B cell (primary cell): ENCODE results near the gene FOXE1. TPM values are rescaled to one million over a fixed set of nuclear protein-coding genes. Genes with fewer than 3 reads are reported as not detected.

Experiments used
- ATAC-seq: fragments of 200-7000 bp; cut with Tn5 transposase; one replicate; pipeline ENCODE4 v1.10.0; 2021; ENCODE audit warnings: low read depth, mild to moderate bottlenecking, moderate number of reproducible peaks, moderate library complexity
- CTCF ChIA-PET: fragments of 350-600 bp; sonication (Branson Sonifier 250); formaldehyde crosslinking; loops from one replicate; lab custom pipeline; 2021; ENCODE audit warnings: antibody characterized with exemption, inconsistent platforms; lab: Charles Lee
- POLR2A ChIA-PET: fragments of 350-600 bp; sonication (Branson Sonifier 250); formaldehyde crosslinking; loops from one replicate; lab custom pipeline; 2021; ENCODE audit warnings: antibody characterized with exemption; lab: Charles Lee
- DNase-seq: peaks from one replicate; pipeline ENCODE4 v3.0.0; 2013
- H2AFZ ChIP-seq: 2 replicates; pipeline ENCODE4 v1.6.1; 2012; ENCODE audit warnings: mild to moderate bottlenecking, low read depth, low read length; ENCODE audit not compliant: insufficient read depth, poor library complexity, severe bottlenecking
- H3K27ac ChIP-seq, 2 donors: 1 replicate in 1 of 2; 2 replicates in 1 of 2; pipeline ENCODE4 v1.5.1; 2012 to 2013; ENCODE audit warnings: low read length in 2 of 2, mild to moderate bottlenecking in 2 of 2, moderate library complexity in 1 of 2
- H3K27me3 ChIP-seq, 4 experiments: fragments of 200-600 bp in 1 of 4; sonication (generic) in 1 of 4; replicated peaks in 1 of 4; 1 replicate in 2 of 4; 2 replicates in 2 of 4; pipeline versions ENCODE4 v1.6.1 to v1.7.0; 2013 to 2016; ENCODE audit warnings: low read length in 3 of 4, mild to moderate bottlenecking in 2 of 4, mixed read lengths in 1 of 4, moderate library complexity in 1 of 4; ENCODE audit not compliant: insufficient read depth in 4 of 4, control insufficient read depth in 3 of 4; ENCODE audit errors: control extremely low read depth in 1 of 4
- H3K36me3 ChIP-seq, 2 experiments: replicated peaks in 1 of 2; 1 replicate in 1 of 2; 2 replicates in 1 of 2; pipeline versions ENCODE4 v1.6.1 to v1.7.1; 2013; ENCODE audit warnings: low read length in 1 of 2; ENCODE audit not compliant: insufficient read depth in 2 of 2, control insufficient read depth in 1 of 2; ENCODE audit errors: control extremely low read depth in 1 of 2, extremely low read depth in 1 of 2
- H3K4me1 ChIP-seq, 2 donors: fragments of 200-600 bp in 1 of 2; sonication (generic) in 1 of 2; 1 replicate in 1 of 2; 2 replicates in 1 of 2; pipeline versions ENCODE4 v1.5.1 to v1.6.1; 2013 to 2017; ENCODE audit warnings: low read length in 2 of 2; ENCODE audit not compliant: control insufficient read depth in 2 of 2, insufficient read depth in 2 of 2
- H3K4me2 ChIP-seq: replicated peaks from 2 replicates; pipeline ENCODE3; 2012; ENCODE audit warnings: mild to moderate bottlenecking, low read depth, low read length; ENCODE audit not compliant: poor library complexity, severe bottlenecking
- H3K4me3 ChIP-seq, 5 experiments: fragments of 200-600 bp in 1 of 5; sonication (generic) in 1 of 5; 1 replicate in 3 of 5; 2 replicates in 2 of 5; pipeline versions ENCODE4 v1.5.1 to v1.7.0; 2011 to 2016; ENCODE audit warnings: low read length in 4 of 5, mild to moderate bottlenecking in 4 of 5, low read depth in 2 of 5, control low read depth in 1 of 5, moderate library complexity in 1 of 5; ENCODE audit not compliant: insufficient read depth in 1 of 5; ENCODE audit errors: control extremely low read depth in 1 of 5, extremely low read depth in 1 of 5
- H3K79me2 ChIP-seq: fragments of 200-600 bp; sonication (generic); one replicate; pipeline ENCODE4 v1.6.0; 2016; ENCODE audit warnings: low read length; ENCODE audit not compliant: control insufficient read depth, insufficient read depth
- H3K9ac ChIP-seq: fragments of 200-600 bp; sonication (generic); 2 replicates; pipeline ENCODE4 v1.6.1; 2017; ENCODE audit warnings: mild to moderate bottlenecking, low read length, moderate library complexity
- H3K9me3 ChIP-seq, 3 donors: one replicate each; pipeline versions ENCODE4 v1.6.1 to v1.7.1; 2013; ENCODE audit warnings: low read length in 2 of 3; ENCODE audit not compliant: control insufficient read depth in 2 of 3, insufficient read depth in 1 of 3; ENCODE audit errors: control extremely low read depth in 1 of 3
- H4K20me1 ChIP-seq: 2 replicates; pipeline ENCODE4 v1.6.0; 2012; ENCODE audit warnings: mild to moderate bottlenecking, low read length; ENCODE audit not compliant: insufficient read depth, control insufficient read depth, poor library complexity, severe bottlenecking
- H3K27ac Mint-ChIP-seq: one replicate; pipeline ENCODE4 v1.8.0; 2021; ENCODE audit warnings: mixed read lengths
- H3K27me3 Mint-ChIP-seq: one replicate; pipeline ENCODE4 v1.8.0; 2021; ENCODE audit warnings: mixed read lengths
- H3K4me1 Mint-ChIP-seq: one replicate; pipeline ENCODE4 v1.8.0; 2021; ENCODE audit warnings: mixed read lengths
- H3K4me3 Mint-ChIP-seq: one replicate; pipeline ENCODE4 v1.8.0; 2021; ENCODE audit warnings: mixed read lengths
- H3K9me3 Mint-ChIP-seq: one replicate; pipeline ENCODE4 v1.8.0; 2022; ENCODE audit warnings: mixed read lengths; ENCODE audit not compliant: insufficient read depth
- EZH2 ChIP-seq: IDR thresholded peaks from 2 replicates; pipeline ENCODE4 v1.6.1; 2012; ENCODE audit warnings: borderline replicate concordance, low read depth, mild to moderate bottlenecking, moderate library complexity, low read length; ENCODE audit not compliant: insufficient read depth, poor library complexity, severe bottlenecking
- WGBS: methylation state at CpG from one replicate; pipeline ENCODE4 v1.1.5; 2013; ENCODE audit warnings: missing lambda C conversion rate; ENCODE audit not compliant: insufficient coverage; 5-methylcytosine and 5-hydroxymethylcytosine counted together
- intact Hi-C: fragments of 100-400 bp; cut with micrococcal nuclease; formaldehyde crosslinking; loops from one replicate; pipeline ENCODE4 v1.10.0; 2022
- polyA plus RNA-seq: library from polyadenylated mRNA; depleted of rRNA; stranded (reverse); fragments of >200 nt; gene quantifications from 2 replicates; pipeline ENCODE4 v1.2.3, GENCODE V29; 2012
- total RNA-seq, 2 donors: library from RNA; stranded (reverse); fragments of 120-200 nt in 1 of 2; gene quantifications; 1 replicate in 1 of 2; 2 replicates in 1 of 2; pipeline versions ENCODE4 v1.2.3 to v1.2.4, GENCODE V29; 2013 to 2022
- TF ChIP-seq, protein P1 (sequence below): fragments of 200-600 bp; IDR thresholded peaks from one replicate; pipeline ENCODE4 v1.8.0; 2022; ENCODE audit warnings: antibody characterized with exemption, mild to moderate bottlenecking

FOXE1 gene
- total and polyA plus RNA-seq, 2 donors (not counting 1 experiment from before 2014, with no cell fraction given) = not detected

DNA sequence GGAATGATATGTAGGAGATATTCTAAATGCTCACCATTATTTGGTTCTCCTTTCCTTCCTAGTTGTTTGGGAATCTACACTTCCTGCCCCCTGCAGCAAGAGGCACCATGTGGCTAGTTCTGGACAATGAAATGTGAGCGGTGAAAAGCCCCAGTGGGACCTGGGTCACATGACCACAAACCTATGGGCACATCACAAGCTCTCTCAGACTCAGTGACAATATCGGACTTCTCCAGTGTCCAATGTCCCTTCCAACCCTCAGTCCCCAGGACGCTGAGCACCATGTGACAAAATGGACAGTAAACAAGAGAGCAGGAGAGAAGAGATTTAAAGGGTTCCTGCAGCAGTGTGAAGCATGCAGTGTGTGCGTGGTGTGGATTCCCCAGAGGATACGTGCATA lies 44.6 kb upstream of the FOXE1 start:
- peaks cover 4 to 6% of the 10 kb centered on the region in 2 donors for H3K4me1 ChIP-seq
- no peaks in the 10 kb centered on the region for H4K20me1 ChIP-seq
- H2AFZ ChIP-seq = no peak overlapping the region
- peaks cover 6% of the 10 kb centered on the region for H3K4me1 Mint-ChIP-seq
- peaks cover 0 to 6% (median under 1%) of the 10 kb centered on the region in 3 donors for H3K9me3 ChIP-seq
- H3K27me3 Mint-ChIP-seq = peaks cover 44% of the 10 kb centered on the region
- DNase-seq (no peak), ATAC-seq (no peak)
- H3K9me3 Mint-ChIP-seq = no peaks in the 10 kb centered on the region
- ChIA-PET POLR2A (no interaction called here), CTCF (interaction anchor here (0.6 kb wide), 1 partner anchor 92 kb away, joined by 3 read pairs; no protein-coding TSS in a partner anchor)
- no peaks in the 10 kb centered on the region for H3K79me2 ChIP-seq
- 66% methylated on average over 2 of the region's 5 CpGs for WGBS
- TF ChIP-seq, protein P1, sequence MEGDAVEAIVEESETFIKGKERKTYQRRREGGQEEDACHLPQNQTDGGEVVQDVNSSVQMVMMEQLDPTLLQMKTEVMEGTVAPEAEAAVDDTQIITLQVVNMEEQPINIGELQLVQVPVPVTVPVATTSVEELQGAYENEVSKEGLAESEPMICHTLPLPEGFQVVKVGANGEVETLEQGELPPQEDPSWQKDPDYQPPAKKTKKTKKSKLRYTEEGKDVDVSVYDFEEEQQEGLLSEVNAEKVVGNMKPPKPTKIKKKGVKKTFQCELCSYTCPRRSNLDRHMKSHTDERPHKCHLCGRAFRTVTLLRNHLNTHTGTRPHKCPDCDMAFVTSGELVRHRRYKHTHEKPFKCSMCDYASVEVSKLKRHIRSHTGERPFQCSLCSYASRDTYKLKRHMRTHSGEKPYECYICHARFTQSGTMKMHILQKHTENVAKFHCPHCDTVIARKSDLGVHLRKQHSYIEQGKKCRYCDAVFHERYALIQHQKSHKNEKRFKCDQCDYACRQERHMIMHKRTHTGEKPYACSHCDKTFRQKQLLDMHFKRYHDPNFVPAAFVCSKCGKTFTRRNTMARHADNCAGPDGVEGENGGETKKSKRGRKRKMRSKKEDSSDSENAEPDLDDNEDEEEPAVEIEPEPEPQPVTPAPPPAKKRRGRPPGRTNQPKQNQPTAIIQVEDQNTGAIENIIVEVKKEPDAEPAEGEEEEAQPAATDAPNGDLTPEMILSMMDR = no peak
- TF ChIP-seq EZH2 = no peak
- H3K9ac ChIP-seq = no peak overlapping the region
- H3K27ac ChIP-seq = no peak overlapping the region
- H3K36me3 ChIP-seq = no peaks in the 10 kb centered on the region
- H3K4me2 ChIP-seq = no peak overlapping the region
- intact Hi-C loops = loop anchor here (10.0 kb wide), 1 partner anchor 94 kb away; no protein-coding TSS in a partner anchor
- H3K27me3 ChIP-seq = peaks cover 0 to 22% (median 7%) of the 10 kb centered on the region in 4 experiments
- no peak overlapping the region for H3K4me3 ChIP-seq
- H3K27ac Mint-ChIP-seq = no peak overlapping the region
- no peak overlapping the region for H3K4me3 Mint-ChIP-seq

DNA sequence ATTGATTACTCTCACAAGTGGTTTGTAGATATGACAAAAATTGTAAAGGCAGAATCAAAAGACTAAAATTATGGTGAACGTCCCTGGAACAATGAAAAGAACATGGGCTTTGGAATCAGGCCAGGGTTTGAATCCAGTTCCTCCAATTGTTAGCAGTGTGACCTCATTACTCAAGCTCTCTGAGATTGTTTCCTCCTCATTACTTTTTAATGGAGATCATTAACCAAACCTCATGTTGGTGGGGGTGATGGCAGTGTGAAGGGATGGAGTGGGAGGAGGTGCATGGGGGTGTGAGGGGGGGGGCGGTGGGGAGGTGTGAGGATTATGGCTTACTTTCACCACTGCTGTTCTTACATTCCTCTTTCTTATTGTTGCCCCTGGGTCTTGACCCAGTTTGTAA lies 44.1 kb upstream of the FOXE1 start:
- CTCF ChIA-PET = no interaction called here
- no CpG with 5 or more reads among the region's 2 CpGs for WGBS
- intact Hi-C loops = loop anchor here (10.0 kb wide), 1 partner anchor 94 kb away; no protein-coding TSS in a partner anchor
- H3K27me3 Mint-ChIP-seq = peaks cover 43% of the 10 kb centered on the region
- Histone ChIP-seq H3K27ac (no peak overlapping the region), H4K20me1 (no peaks in the 10 kb centered on the region), H3K9ac (no peak overlapping the region), H3K4me1 (peaks cover 1 to 2% of the 10 kb centered on the region in 2 donors), H3K27me3 (peaks cover 0 to 19% (median 6%) of the 10 kb centered on the region in 4 experiments), H2AFZ (no peak overlapping the region), H3K4me3 (no peak overlapping the region), H3K4me2 (no peak overlapping the region), H3K9me3 (peaks cover 0 to 7% (median 5%) of the 10 kb centered on the region in 3 donors), H3K36me3 (no peaks in the 10 kb centered on the region), H3K79me2 (no peaks in the 10 kb centered on the region)
- no peaks in the 10 kb centered on the region for H3K9me3 Mint-ChIP-seq
- peaks cover 4% of the 10 kb centered on the region for H3K4me1 Mint-ChIP-seq
- TF ChIP-seq, protein P1 = no peak
- no peak for TF ChIP-seq EZH2
- DNase-seq = no peak
- POLR2A ChIA-PET = no interaction called here
- no peak for ATAC-seq
- H3K27ac Mint-ChIP-seq = no peak overlapping the region
- no peak overlapping the region for H3K4me3 Mint-ChIP-seq
